ENCODE data around the gene C4BPA. TPM values are rescaled to one million over a fixed set of nuclear protein-coding genes. Genes with fewer than 3 reads are reported as not detected.

C4BPA gene
- total and polyA plus RNA-seq, 2 of the 8 experiments (the other 6 are each of a cell fraction or from before 2014, with no cell fraction given): not detected

GRCh38 chr1:207102146-207102545, 1.9 kb upstream of the C4BPA start:
- Histone ChIP-seq H2BK12ac (ENCODE audit: low read depth, low read length) (no peak overlapping the region), H2BK15ac (ENCODE audit: low read length) (no peak overlapping the region), H3K27ac (ENCODE audit: low read depth, low read length) (no peak overlapping the region), H3K4me1 (replicated peaks in 1 of 4; ENCODE audit: control insufficient read depth in 3 of 4, insufficient read depth in 4 of 4, low read length in 3 of 4) (no peaks in the 10 kb centered on the region), H3K9me3 (ENCODE audit: insufficient read depth in 2 of 2, low read depth in 1 of 2, low read length in 1 of 2) (peaks cover 16 to 22% of the 10 kb centered on the region in 2 experiments; a peak in 3 of 4 replicates), H4K91ac (replicated peaks; ENCODE audit: insufficient read length, low read length) (no peak overlapping the region), H3K36me3 (ENCODE audit: control insufficient read depth in 2 of 4, insufficient read depth in 4 of 4, low read length in 3 of 4) (peaks cover 0 to 5% (median 0%) of the 10 kb centered on the region in 4 experiments; a peak in 1 of 8 replicates), H2AFZ (ENCODE audit: low read length) (no peak overlapping the region), H4K20me1 (replicated peaks in 1 of 2; ENCODE audit: control insufficient read depth in 1 of 2, insufficient read depth in 2 of 2, low read length in 2 of 2) (no peaks in the 10 kb centered on the region), H2BK20ac (ENCODE audit: low read length) (no peak overlapping the region), H3K4me2 (ENCODE audit: insufficient read depth in 1 of 2, low read depth in 2 of 2, low read length in 2 of 2) (no peak overlapping the region), H3K14ac (ENCODE audit: insufficient read length) (no peak overlapping the region), H4K8ac (ENCODE audit: extremely low read depth, insufficient read depth, low read length) (no peak overlapping the region), H3K9ac (replicated peaks in 1 of 4; ENCODE audit: extremely low read depth in 1 of 4, low read depth in 3 of 4, low read length in 3 of 4) (no peak overlapping the region), H3K4me3 (ENCODE audit: extremely low read depth in 1 of 4, insufficient read depth in 2 of 4, low read depth in 3 of 4, low read length in 4 of 4) (no peak overlapping the region), H3K23me2 (ENCODE audit: low read depth, low read length) (no peaks in the 10 kb centered on the region), H4K5ac (ENCODE audit: insufficient read length, low read depth, low read length) (no peak overlapping the region), H3K4ac (replicated peaks; ENCODE audit: insufficient read length, low read depth, low read length) (no peak overlapping the region), H3K18ac (ENCODE audit: extremely low read depth, low read length) (no peak overlapping the region), H3K27me3 (replicated peaks in 1 of 4; ENCODE audit: control insufficient read depth in 3 of 4, extremely low read depth in 1 of 4, insufficient read depth in 3 of 4, low read length in 3 of 4) (peaks cover 0 to 2% (median 0%) of the 10 kb centered on the region in 4 experiments; a peak in 1 of 7 replicates), H2BK120ac (replicated peaks; ENCODE audit: low read depth, low read length) (no peak overlapping the region), H2BK5ac (ENCODE audit: low read depth, low read length) (no peak overlapping the region), H3K23ac (ENCODE audit: insufficient read length) (no peak overlapping the region), H2AK5ac (ENCODE audit: low read depth, low read length) (no peak overlapping the region), H3K56ac (replicated peaks; ENCODE audit: insufficient read length, low read depth, low read length) (no peak overlapping the region), H3K79me1 (ENCODE audit: low read depth, low read length) (no peaks in the 10 kb centered on the region), H3K79me2 (ENCODE audit: control insufficient read depth in 1 of 2, insufficient read depth in 2 of 2, low read length in 2 of 2) (no peaks in the 10 kb centered on the region)
- FAIRE-seq (no peak), DNase-seq (ENCODE audit: low read depth in 1 of 2, low spot score in 2 of 2) (no peak)
- no peak for TF ChIP-seq NRF1 (IDR thresholded peaks at IDR 0.05; ENCODE audit: low read depth, low read length)
- no peak for TF ChIP-seq GABPA (IDR thresholded peaks at IDR 0.05; ENCODE audit: borderline replicate concordance, insufficient read depth, low read length)
- no peak for TF ChIP-seq USF2 (IDR thresholded peaks at IDR 0.05; ENCODE audit: low read length)
- ChIA-PET POLR2A (ENCODE audit: partially characterized antibody) (no interaction called here), CTCF (ENCODE audit: partially characterized antibody) (no interaction called here)
- WGBS, 2 experiments (ENCODE audit: extremely low coverage in 1 of 2, insufficient coverage in 1 of 2, insufficient read length in 1 of 2, insufficient replicate concordance in 2 of 2, low coverage in 1 of 2, low lambda C conversion rate in 2 of 2, missing lambda C conversion rate in 1 of 2): 96% methylated on average over 5 of the region's 5 CpGs; no CpG with 5 or more reads in 1 of the 2 experiments
